ENCODE data around the gene FBXW9. TPM values are rescaled to one million over a fixed set of nuclear protein-coding genes. Genes with fewer than 3 reads are reported as not detected.

Gene FBXW9
- total RNA-seq, 1 donor from 2014 or later = 8.0 TPM

GRCh38 chr19:12675399-12675798, 21.0 kb downstream of the FBXW9 start:
- peaks cover 35% of the 10 kb centered on the region for H3K36me3 Mint-ChIP-seq (ENCODE audit: low read depth, unreplicated experiment)
- H3K4me3 Mint-ChIP-seq (ENCODE audit: unreplicated experiment) = no peak overlapping the region
- H3K9me3 Mint-ChIP-seq (ENCODE audit: unreplicated experiment) = no peaks in the 10 kb centered on the region
- peaks cover 18% of the 10 kb centered on the region for H3K4me1 Mint-ChIP-seq (ENCODE audit: unreplicated experiment)
- no peak for TF ChIP-seq CTCF (IDR thresholded peaks at IDR 0.05; ENCODE audit: unreplicated experiment)
- peaks cover 19% of the 10 kb centered on the region for H3K27me3 Mint-ChIP-seq (ENCODE audit: unreplicated experiment)
- H3K27ac Mint-ChIP-seq (ENCODE audit: unreplicated experiment) = no peak overlapping the region
- DNase-seq (ENCODE audit: low spot score) = no peak

- peaks cover 35% of the 10 kb centered on the region for H3K36me3 Mint-ChIP-seq (ENCODE audit: low read depth, unreplicated experiment)
Observed at GRCh38 chr19:12672744-12673143, 23.7 kb downstream of the FBXW9 start.

GRCh38 chr19:12670159-12670928, 26.1 kb downstream of the FBXW9 start:
- Mint-ChIP-seq H3K36me3 (ENCODE audit: low read depth, unreplicated experiment) (peaks cover 31% of the 10 kb centered on the region), H3K4me1 (ENCODE audit: unreplicated experiment) (peaks cover 45% of the 10 kb centered on the region), H3K9me3 (ENCODE audit: unreplicated experiment) (no peaks in the 10 kb centered on the region), H3K27ac (ENCODE audit: unreplicated experiment) (peak overlapping the region; percentile 97), H3K27me3 (ENCODE audit: unreplicated experiment) (peaks cover 29% of the 10 kb centered on the region), H3K4me3 (ENCODE audit: unreplicated experiment) (peak overlapping the region; percentile 98)
- TF ChIP-seq CTCF (IDR thresholded peaks at IDR 0.05; ENCODE audit: unreplicated experiment) = no peak
- DNase-seq (ENCODE audit: low spot score) = no peak

More at GRCh38 chr19:12672744-12673143, 23.7 kb downstream of the FBXW9 start:
- H3K27me3 Mint-ChIP-seq (ENCODE audit: unreplicated experiment) = peaks cover 23% of the 10 kb centered on the region
- no peak overlapping the region for H3K4me3 Mint-ChIP-seq (ENCODE audit: unreplicated experiment)
- no peak for DNase-seq (ENCODE audit: low spot score)
- H3K9me3 Mint-ChIP-seq (ENCODE audit: unreplicated experiment) = no peaks in the 10 kb centered on the region
- H3K4me1 Mint-ChIP-seq (ENCODE audit: unreplicated experiment) = peaks cover 31% of the 10 kb centered on the region
- no peak overlapping the region for H3K27ac Mint-ChIP-seq (ENCODE audit: unreplicated experiment)
- TF ChIP-seq CTCF (IDR thresholded peaks at IDR 0.05; ENCODE audit: unreplicated experiment) = no peak

- TF ChIP-seq CTCF (IDR thresholded peaks at IDR 0.05; ENCODE audit: unreplicated experiment) = no peak
- Mint-ChIP-seq H3K36me3 (ENCODE audit: low read depth, unreplicated experiment) (peaks cover 28% of the 10 kb centered on the region), H3K4me1 (ENCODE audit: unreplicated experiment) (peaks cover 42% of the 10 kb centered on the region), H3K4me3 (ENCODE audit: unreplicated experiment) (peak overlapping the region; percentile 98), H3K27ac (ENCODE audit: unreplicated experiment) (peak overlapping the region; percentile 97), H3K9me3 (ENCODE audit: unreplicated experiment) (no peaks in the 10 kb centered on the region), H3K27me3 (ENCODE audit: unreplicated experiment) (peaks cover 26% of the 10 kb centered on the region)
- peak; percentile 72 for DNase-seq (ENCODE audit: low spot score)
Observed at GRCh38 chr19:12669270-12670158, 26.9 kb downstream of the FBXW9 start.

All from endothelial cell (in vitro differentiated cells).